CD8-positive, alpha-beta memory T cell (primary cell): Measurements from ENCODE around the gene SCN4B. TPM values are rescaled to one million over a fixed set of nuclear protein-coding genes. Genes with fewer than 3 reads are reported as not detected.
A peak's percentile ranks its signal among the peaks of the same experiment; 100 is the strongest.

Source experiments
- CTCF ChIA-PET: fragments of 350-600 bp; sonication (Branson Sonifier 250); formaldehyde crosslinking; loops from one replicate; lab custom pipeline; 2021; ENCODE audit warnings: antibody characterized with exemption; lab: Charles Lee
- POLR2A ChIA-PET: fragments of 350-600 bp; sonication (Branson Sonifier 250); formaldehyde crosslinking; loops from one replicate; lab custom pipeline; 2021; ENCODE audit warnings: antibody characterized with exemption; lab: Charles Lee
- DNase-seq, 5 donors: peaks; one replicate each; pipeline versions ENCODE4 v3.0.0 to v3.0.0-alpha.2; 2020 to 2022; ENCODE audit warnings: mixed read lengths in 1 of 5
- H3K27ac ChIP-seq: one replicate; pipeline ENCODE4 v1.7.0; 2013; ENCODE audit warnings: low read depth, mild to moderate bottlenecking, low read length, moderate library complexity
- H3K27me3 ChIP-seq: 2 replicates; pipeline ENCODE4 v1.7.0; 2013; ENCODE audit warnings: low read length, mild to moderate bottlenecking; ENCODE audit not compliant: insufficient read depth, poor library complexity, severe bottlenecking
- H3K36me3 ChIP-seq: 2 replicates; pipeline ENCODE4 v1.7.0; 2013; ENCODE audit warnings: mild to moderate bottlenecking, low read length, moderate library complexity; ENCODE audit not compliant: insufficient read depth
- H3K4me1 ChIP-seq: 2 replicates; pipeline ENCODE4 v1.7.0; 2013; ENCODE audit warnings: mild to moderate bottlenecking, low read length, moderate library complexity; ENCODE audit not compliant: insufficient read depth
- H3K4me3 ChIP-seq: 2 replicates; pipeline ENCODE4 v1.7.0; 2013; ENCODE audit warnings: mild to moderate bottlenecking, low read length
- H3K9me3 ChIP-seq: 2 replicates; pipeline ENCODE4 v1.7.0; 2013; ENCODE audit warnings: mild to moderate bottlenecking, low read length
- H3K27ac Mint-ChIP-seq, 8 donors: one replicate each; pipeline ENCODE4 v1.8.0; 2020 to 2021; ENCODE audit warnings: mixed read lengths in 8 of 8, mild to moderate bottlenecking in 6 of 8, inconsistent platforms in 3 of 8, moderate library complexity in 3 of 8
- H3K27me3 Mint-ChIP-seq, 2 donors: one replicate each; pipeline ENCODE4 v1.8.0; 2020 to 2021; ENCODE audit warnings: mixed read lengths in 2 of 2, mild to moderate bottlenecking in 1 of 2, moderate library complexity in 1 of 2
- H3K36me3 Mint-ChIP-seq, 3 donors: one replicate each; pipeline ENCODE4 v1.8.0; 2020 to 2021; ENCODE audit warnings: mixed read lengths in 3 of 3, inconsistent platforms in 1 of 3, mild to moderate bottlenecking in 1 of 3
- H3K4me1 Mint-ChIP-seq, 3 donors: one replicate each; pipeline ENCODE4 v1.8.0; 2020 to 2021; ENCODE audit warnings: mixed read lengths in 3 of 3, inconsistent platforms in 1 of 3, mild to moderate bottlenecking in 1 of 3
- H3K4me3 Mint-ChIP-seq, 7 donors: one replicate each; pipeline ENCODE4 v1.8.0; 2020 to 2021; ENCODE audit warnings: mixed read lengths in 7 of 7, mild to moderate bottlenecking in 6 of 7, moderate library complexity in 4 of 7, inconsistent platforms in 2 of 7
- H3K9me3 Mint-ChIP-seq, 5 donors: one replicate each; pipeline ENCODE4 v1.8.0; 2020 to 2022; ENCODE audit warnings: mixed read lengths in 5 of 5, mild to moderate bottlenecking in 3 of 5, moderate library complexity in 2 of 5, inconsistent platforms in 1 of 5
- polyA plus RNA-seq: library from polyadenylated mRNA; unstranded; fragments of 300-500 nt; fragmentation: Illumina TruSeq; gene quantifications from one replicate; pipeline ENCODE4 v1.2.3, GENCODE V29; 2021
- total RNA-seq, 2 experiments: library from RNA; stranded (reverse); gene quantifications; one replicate each; pipeline ENCODE4 v1.2.3, GENCODE V29; 2021

Gene SCN4B
- total and polyA plus RNA-seq, 3 experiments from 2014 or later = 0.26 to 0.33 TPM; not detected in 1

- ChIA-PET POLR2A (no interaction called here), CTCF (interaction anchor here (1.3 kb wide), 1 partner anchor 153 kb away, joined by 3 read pairs; no protein-coding TSS in a partner anchor)
- Mint-ChIP-seq H3K27ac (no peak overlapping the region), H3K4me1 (no peaks in the 10 kb centered on the region), H3K36me3 (no peaks in the 10 kb centered on the region), H3K4me3 (peak overlapping the region in 1 of 7 donors; percentile 33), H3K9me3 (no peaks in the 10 kb centered on the region), H3K27me3 (peaks cover 8 to 35% of the 10 kb centered on the region in 2 donors)
- no peaks in the 10 kb centered on the region for H3K36me3 ChIP-seq
- no peaks in the 10 kb centered on the region for H3K4me1 ChIP-seq
- H3K4me3 ChIP-seq = no peak overlapping the region
- no peak for DNase-seq
- H3K27me3 ChIP-seq = no peaks in the 10 kb centered on the region
- H3K9me3 ChIP-seq = no peaks in the 10 kb centered on the region
- no peak overlapping the region for H3K27ac ChIP-seq
Observed at GRCh38 chr11:118099838-118100556, 52.6 kb downstream of the SCN4B start.

- H3K27ac Mint-ChIP-seq = peak overlapping the region in 1 of 8 donors; percentile 70
- no peak overlapping the region for H3K4me3 Mint-ChIP-seq
- peaks cover 6 to 35% of the 10 kb centered on the region in 2 donors for H3K27me3 Mint-ChIP-seq
- Histone ChIP-seq H3K27ac (no peak overlapping the region), H3K9me3 (no peaks in the 10 kb centered on the region), H3K36me3 (no peaks in the 10 kb centered on the region), H3K4me1 (no peaks in the 10 kb centered on the region), H3K27me3 (no peaks in the 10 kb centered on the region), H3K4me3 (no peak overlapping the region)
- H3K36me3 Mint-ChIP-seq = no peaks in the 10 kb centered on the region
- no peaks in the 10 kb centered on the region for H3K4me1 Mint-ChIP-seq
- CTCF ChIA-PET = no interaction called here
- H3K9me3 Mint-ChIP-seq = no peaks in the 10 kb centered on the region
- POLR2A ChIA-PET = no interaction called here
- DNase-seq = no peak
Observed at GRCh38 chr11:118098996-118099837, 53.4 kb downstream of the SCN4B start.

GRCh38 chr11:118095967-118096367 is 56.7 kb downstream of the SCN4B start:
- Mint-ChIP-seq H3K27me3 (peaks cover 6 to 47% of the 10 kb centered on the region in 2 donors), H3K4me1 (no peaks in the 10 kb centered on the region), H3K9me3 (no peaks in the 10 kb centered on the region), H3K27ac (no peak overlapping the region), H3K36me3 (peaks cover 0 to 4% (median 2%) of the 10 kb centered on the region in 3 donors), H3K4me3 (no peak overlapping the region)
- Histone ChIP-seq H3K4me3 (no peak overlapping the region), H3K27me3 (no peaks in the 10 kb centered on the region), H3K9me3 (no peaks in the 10 kb centered on the region), H3K27ac (no peak overlapping the region), H3K4me1 (no peaks in the 10 kb centered on the region), H3K36me3 (no peaks in the 10 kb centered on the region)
- no peak for DNase-seq
- ChIA-PET POLR2A (no interaction called here), CTCF (no interaction called here)

GRCh38 chr11:118095493-118095892 is 57.1 kb downstream of the SCN4B start:
- CTCF ChIA-PET = no interaction called here
- Mint-ChIP-seq H3K9me3 (no peaks in the 10 kb centered on the region), H3K4me1 (no peaks in the 10 kb centered on the region), H3K4me3 (no peak overlapping the region), H3K27me3 (peaks cover 6 to 47% of the 10 kb centered on the region in 2 donors), H3K36me3 (peaks cover 0 to 4% (median 2%) of the 10 kb centered on the region in 3 donors), H3K27ac (no peak overlapping the region)
- H3K4me3 ChIP-seq = no peak overlapping the region
- H3K9me3 ChIP-seq = no peaks in the 10 kb centered on the region
- DNase-seq = no peak
- no peaks in the 10 kb centered on the region for H3K4me1 ChIP-seq
- H3K36me3 ChIP-seq = no peaks in the 10 kb centered on the region
- no peaks in the 10 kb centered on the region for H3K27me3 ChIP-seq
- no peak overlapping the region for H3K27ac ChIP-seq
- POLR2A ChIA-PET = no interaction called here

GRCh38 chr11:118092907-118093571 is 59.6 kb downstream of the SCN4B start:
- Mint-ChIP-seq H3K9me3 (peaks cover 4 to 14% (median 10%) of the 10 kb centered on the region in 5 donors), H3K36me3 (peaks cover 0 to 18% (median 4%) of the 10 kb centered on the region in 3 donors), H3K27ac (no peak overlapping the region), H3K4me1 (no peaks in the 10 kb centered on the region), H3K4me3 (no peak overlapping the region), H3K27me3 (peaks cover 9 to 55% of the 10 kb centered on the region in 2 donors)
- no peaks in the 10 kb centered on the region for H3K9me3 ChIP-seq
- no peaks in the 10 kb centered on the region for H3K27me3 ChIP-seq
- ChIA-PET POLR2A (no interaction called here), CTCF (no interaction called here)
- no peak overlapping the region for H3K4me3 ChIP-seq
- no peak overlapping the region for H3K27ac ChIP-seq
- DNase-seq = no peak
- no peaks in the 10 kb centered on the region for H3K36me3 ChIP-seq
- no peaks in the 10 kb centered on the region for H3K4me1 ChIP-seq

GRCh38 chr11:118091690-118092089 is 60.9 kb downstream of the SCN4B start:
- Histone ChIP-seq H3K4me3 (no peak overlapping the region), H3K9me3 (peaks cover 4% of the 10 kb centered on the region), H3K4me1 (no peaks in the 10 kb centered on the region), H3K27me3 (no peaks in the 10 kb centered on the region), H3K27ac (no peak overlapping the region), H3K36me3 (no peaks in the 10 kb centered on the region)
- no peak overlapping the region for H3K27ac Mint-ChIP-seq
- no peaks in the 10 kb centered on the region for H3K4me1 Mint-ChIP-seq
- H3K9me3 Mint-ChIP-seq = peaks cover 14 to 26% (median 16%) of the 10 kb centered on the region in 5 donors
- CTCF ChIA-PET = interaction anchor here (1.2 kb wide), 1 partner anchor 274 kb away, joined by 3 read pairs; no protein-coding TSS in a partner anchor
- no peak overlapping the region for H3K4me3 Mint-ChIP-seq
- DNase-seq = no peak
- peaks cover 8 to 44% of the 10 kb centered on the region in 2 donors for H3K27me3 Mint-ChIP-seq
- H3K36me3 Mint-ChIP-seq = peaks cover 0 to 30% (median 4%) of the 10 kb centered on the region in 3 donors
- POLR2A ChIA-PET = interaction anchor here (0.7 kb wide), 1 partner anchor 761 kb away, joined by 3 read pairs; no protein-coding TSS in a partner anchor

- Histone ChIP-seq H3K4me1 (no peaks in the 10 kb centered on the region), H3K9me3 (peaks cover 4% of the 10 kb centered on the region), H3K27ac (no peak overlapping the region), H3K27me3 (no peaks in the 10 kb centered on the region), H3K4me3 (no peak overlapping the region), H3K36me3 (no peaks in the 10 kb centered on the region)
- CTCF ChIA-PET = no interaction called here
- no peak for DNase-seq
- no peaks in the 10 kb centered on the region for H3K4me1 Mint-ChIP-seq
- H3K27ac Mint-ChIP-seq = peak overlapping the region in 1 of 8 donors; percentile 47
- H3K36me3 Mint-ChIP-seq = peaks cover 0 to 36% (median 4%) of the 10 kb centered on the region in 3 donors
- POLR2A ChIA-PET = no interaction called here
- H3K27me3 Mint-ChIP-seq = peaks cover 6 to 37% of the 10 kb centered on the region in 2 donors
- H3K9me3 Mint-ChIP-seq = peaks cover 14 to 30% (median 23%) of the 10 kb centered on the region in 5 donors
- no peak overlapping the region for H3K4me3 Mint-ChIP-seq
Observed at GRCh38 chr11:118090545-118091162, 62.0 kb downstream of the SCN4B start.
